Left ventricle myocardium superior (tissue), 1 donor: ENCODE data around the gene XPC. TPM values are rescaled to one million over a fixed set of nuclear protein-coding genes. Genes with fewer than 3 reads are reported as not detected.

ENCODE experiments used
- ATAC-seq: fragments of 200-7000 bp; cut with Tn5 transposase; one replicate; pipeline ENCODE4 v1.9.1; 2020; ENCODE audit warnings: mild to moderate bottlenecking, moderate library complexity
- DNase-seq: peaks from one replicate; pipeline ENCODE4 v3.0.0-alpha.2; 2020
- intact Hi-C: fragments of 100-400 bp; cut with micrococcal nuclease; formaldehyde crosslinking; loops from one replicate; pipeline ENCODE4 v1.11.0; 2022
- total RNA-seq: library from RNA; stranded (reverse); fragmentation: NEBNext Ultra II Directional; extraction: Animal tissue kit (Norgen Biotek cat#: 25700); gene quantifications from one replicate; pipeline ENCODE4 v1.2.1, GENCODE V29; 2021
- donor health status: DM: no; HTN: yes; CAD: no; lungs with severe emphysema.

Gene XPC
- total RNA-seq, 1 donor from 2014 or later, result 7.9 TPM

DNA sequence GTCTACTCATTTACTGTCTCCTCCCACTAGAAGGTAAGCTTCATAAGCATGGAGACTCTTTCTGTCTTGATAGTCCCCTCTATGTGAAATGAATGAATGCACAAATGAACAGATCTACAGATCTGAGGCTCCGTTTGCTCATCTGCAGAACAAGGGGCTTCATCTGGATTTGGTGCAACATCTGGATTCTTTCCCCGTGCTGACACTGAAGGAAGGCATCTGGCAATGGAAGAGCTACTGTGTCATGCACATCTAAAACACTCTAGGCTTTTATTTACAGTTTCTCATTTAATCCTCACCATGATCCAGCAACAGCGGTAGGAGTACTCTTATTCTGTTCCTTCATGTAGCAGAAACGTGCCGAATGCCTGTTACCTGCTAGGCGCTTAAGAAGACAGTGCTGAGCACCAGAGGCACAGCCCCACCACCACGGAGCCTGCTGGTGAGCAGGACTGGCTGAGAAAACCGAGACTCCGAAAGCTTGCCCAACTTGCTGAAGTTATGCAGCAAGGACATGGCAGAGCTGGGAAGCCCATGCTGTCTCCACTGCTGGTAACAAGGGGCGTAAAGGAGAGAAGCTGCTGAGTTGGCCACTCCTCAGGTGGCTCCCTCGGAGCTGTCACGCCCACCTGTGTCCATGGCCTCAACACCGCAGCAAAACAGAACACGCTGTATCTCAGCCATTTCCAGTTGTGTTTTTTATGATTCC, 31.3 kb upstream of the XPC start:
- ATAC-seq, result no peak
- DNase-seq, result no peak
- intact Hi-C loops, result no loop called here

GRCh38 chr3:14208977-14209394, 30.6 kb upstream of the XPC start:
- ATAC-seq (no peak), DNase-seq (no peak)
- intact Hi-C loops, result no loop called here

DNA sequence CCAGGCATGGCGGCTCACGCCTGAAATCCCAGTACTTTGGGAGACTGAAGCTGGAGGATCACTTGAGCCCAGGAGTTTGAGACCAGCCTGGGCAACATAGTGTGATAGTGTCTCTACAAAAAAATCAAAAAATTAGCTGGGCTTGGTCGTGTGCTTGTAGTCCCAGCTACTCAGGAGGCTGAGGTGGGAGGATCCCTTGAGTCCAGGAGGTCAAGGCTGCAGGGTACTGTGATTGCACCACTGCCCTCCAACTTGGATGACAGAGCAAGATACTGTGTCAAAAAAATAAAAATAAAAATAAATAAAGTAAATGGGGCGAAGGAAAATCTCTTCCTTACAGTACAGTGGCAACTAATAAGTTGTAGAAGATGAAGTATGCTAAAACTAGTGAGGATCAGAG, 29.8 kb upstream of the XPC start:
- DNase-seq (no peak), ATAC-seq (no peak)
- intact Hi-C loops, result no loop called here

- DNase-seq (no peak), ATAC-seq (no peak)
- intact Hi-C loops, result no loop called here
Observed at GRCh38 chr3:14206548-14207177, 28.3 kb upstream of the XPC start.

DNA sequence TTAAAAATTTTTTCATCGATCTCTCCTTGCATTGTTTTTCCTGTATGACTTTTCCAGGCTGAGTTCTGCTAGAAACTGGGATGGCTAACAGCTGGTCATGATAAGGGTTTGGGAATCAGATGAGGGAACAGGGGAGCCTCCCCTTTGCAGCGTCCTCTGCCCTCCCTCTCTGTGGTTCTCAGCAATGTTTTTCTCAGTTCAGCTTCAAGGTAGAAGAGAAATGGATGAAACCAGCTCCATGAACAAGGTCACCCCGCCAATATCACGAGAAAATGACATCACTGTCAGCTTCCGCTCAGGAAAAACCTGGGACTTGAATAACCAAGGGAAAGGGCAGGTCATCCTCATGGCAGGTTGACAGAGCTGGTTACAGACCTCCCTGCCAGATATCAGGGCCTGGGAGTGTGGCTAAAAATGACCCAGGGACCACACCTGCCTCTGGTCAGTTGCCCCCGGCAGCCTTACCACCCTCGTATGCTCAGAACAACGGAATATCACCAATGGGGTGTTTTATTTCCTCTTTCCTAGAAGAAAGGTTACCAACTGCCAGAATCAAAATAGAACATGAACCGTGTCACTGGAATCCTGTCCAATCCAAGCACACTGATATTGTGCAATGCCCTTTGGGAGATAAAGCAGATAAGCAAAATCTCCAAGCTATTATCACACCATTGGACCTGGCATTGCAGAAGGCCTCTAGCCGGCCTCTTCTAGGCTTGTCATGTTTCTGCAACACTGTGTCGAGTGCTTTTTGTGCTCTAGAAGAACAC, 26.3 kb upstream of the XPC start:
- no peak for DNase-seq

GRCh38 chr3:14203521-14204079, 25.2 kb upstream of the XPC start:
- peak; percentile 80 for ATAC-seq
- DNase-seq, result peak; percentile 45
- intact Hi-C loops, result loop anchor here (5.0 kb wide), 1 partner anchor 264 kb away; no protein-coding TSS in a partner anchor

More for the DNA sequence above, 26.3 kb upstream of the XPC start:
- peak; percentile 85 for ATAC-seq
- intact Hi-C loops, result loop anchor here (5.0 kb wide), 1 partner anchor 263 kb away; no protein-coding TSS in a partner anchor

- no peak for ATAC-seq
- no peak for DNase-seq
- intact Hi-C loops, result loop anchor here (5.0 kb wide), 1 partner anchor 264 kb away; no protein-coding TSS in a partner anchor
Observed at GRCh38 chr3:14202874-14203520, 24.6 kb upstream of the XPC start.

DNA sequence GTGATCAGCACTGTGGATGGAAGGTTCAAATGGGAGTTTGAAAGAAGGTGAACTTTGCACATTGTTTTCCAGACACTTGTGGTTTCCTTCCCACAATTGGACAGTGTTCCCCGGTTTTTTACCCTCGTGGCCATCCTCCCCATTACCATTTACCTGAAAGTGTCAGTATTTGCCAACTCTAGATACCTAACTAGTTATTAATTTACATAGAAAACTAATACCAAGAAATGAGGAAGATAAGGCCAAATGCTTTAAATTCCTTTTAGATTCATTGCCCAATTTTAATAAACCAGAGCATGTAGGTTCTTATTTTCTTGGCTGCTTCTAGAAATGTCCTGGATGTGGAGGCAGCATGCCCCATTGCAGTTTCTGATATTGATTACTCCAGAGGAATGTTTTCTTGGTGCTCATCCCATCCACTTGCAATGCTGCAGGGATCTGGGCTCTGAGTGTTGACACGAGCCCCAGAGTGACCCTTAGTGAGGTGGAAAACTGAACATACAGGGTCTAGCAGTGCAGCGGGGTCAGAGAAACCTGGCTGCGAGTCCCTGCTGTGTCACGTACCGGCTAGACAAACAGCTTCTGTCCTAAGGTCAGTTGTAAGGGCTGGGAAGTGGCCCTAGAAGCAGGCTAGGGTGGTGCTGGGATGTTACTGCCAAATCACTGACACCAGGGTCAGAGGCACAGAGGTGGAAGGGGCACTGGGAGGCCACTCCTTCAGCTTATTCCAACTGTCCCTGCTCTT, 23.7 kb upstream of the XPC start:
- ATAC-seq, result no peak

GRCh38 chr3:14200841-14201240, 22.4 kb upstream of the XPC start:
- intact Hi-C loops, result loop anchor here (5.0 kb wide), 1 partner anchor 266 kb away; no protein-coding TSS in a partner anchor
- ATAC-seq, result no peak
- DNase-seq, result no peak

More for the DNA sequence above, 23.7 kb upstream of the XPC start:
- intact Hi-C loops, result loop anchor here (5.0 kb wide), 1 partner anchor 265 kb away; no protein-coding TSS in a partner anchor
- no peak for DNase-seq

- intact Hi-C loops, result loop anchor here (5.0 kb wide), 1 partner anchor 267 kb away; no protein-coding TSS in a partner anchor
- no peak for DNase-seq
- no peak for ATAC-seq
Observed at GRCh38 chr3:14200276-14200675, 21.9 kb upstream of the XPC start.

GRCh38 chr3:14199641-14200040, 21.2 kb upstream of the XPC start:
- intact Hi-C loops, result loop anchor here (5.0 kb wide), 1 partner anchor 268 kb away; no protein-coding TSS in a partner anchor
- DNase-seq (no peak), ATAC-seq (no peak)

DNA sequence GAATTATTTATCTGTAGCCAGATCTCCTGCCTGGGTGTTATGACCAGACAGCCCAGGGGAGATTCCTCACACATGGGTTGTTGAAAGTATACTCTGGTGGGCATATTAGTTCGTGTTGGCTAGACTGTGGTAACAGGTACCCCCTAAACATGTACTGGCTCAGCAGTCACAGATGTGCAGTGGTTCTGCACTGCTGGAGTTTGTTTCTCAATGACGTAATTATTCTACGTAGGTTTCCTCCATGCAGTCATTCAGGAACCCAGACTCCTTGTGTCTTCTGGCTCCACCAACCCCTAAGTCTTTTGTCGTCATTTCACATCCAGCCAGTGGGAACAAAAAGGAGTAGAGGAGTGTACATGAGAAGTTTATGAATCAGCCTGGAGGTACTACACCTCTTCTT, 16.5 kb upstream of the XPC start:
- DNase-seq (no peak), ATAC-seq (no peak)
- intact Hi-C loops, result no loop called here

DNA sequence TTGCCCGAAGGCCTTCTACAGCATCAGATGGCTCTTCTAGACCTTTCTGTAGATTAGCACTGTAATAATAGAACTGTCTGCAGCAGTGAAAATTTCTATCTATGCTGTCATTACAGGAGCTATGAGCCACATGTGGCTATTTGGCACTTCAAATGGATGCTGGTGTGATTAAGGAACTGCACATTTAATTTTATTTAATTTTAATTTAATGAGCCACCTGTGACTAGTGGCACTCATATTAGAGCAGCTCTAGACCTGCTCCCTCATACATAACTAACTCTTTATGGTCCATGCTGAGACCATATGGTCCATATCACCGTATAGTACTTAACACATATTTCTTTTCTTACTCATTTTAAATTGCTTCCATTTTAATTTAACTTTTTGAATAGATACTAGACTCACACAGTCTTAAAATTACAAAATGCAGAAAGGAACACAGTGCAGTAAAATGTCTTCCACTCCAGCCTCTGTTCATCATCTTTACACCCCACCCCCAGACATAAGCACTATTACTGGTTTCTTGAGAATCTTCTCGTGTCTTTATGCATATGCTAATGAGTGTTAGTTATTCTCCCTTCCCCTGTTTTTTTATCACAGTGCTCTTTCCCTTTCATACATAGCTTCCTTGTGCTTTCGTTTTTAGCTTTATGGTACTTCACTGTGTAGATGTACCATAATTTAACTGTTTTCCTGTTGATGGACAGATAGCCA, 9.8 kb upstream of the XPC start:
- DNase-seq (no peak), ATAC-seq (no peak)
- intact Hi-C loops, result no loop called here

DNA sequence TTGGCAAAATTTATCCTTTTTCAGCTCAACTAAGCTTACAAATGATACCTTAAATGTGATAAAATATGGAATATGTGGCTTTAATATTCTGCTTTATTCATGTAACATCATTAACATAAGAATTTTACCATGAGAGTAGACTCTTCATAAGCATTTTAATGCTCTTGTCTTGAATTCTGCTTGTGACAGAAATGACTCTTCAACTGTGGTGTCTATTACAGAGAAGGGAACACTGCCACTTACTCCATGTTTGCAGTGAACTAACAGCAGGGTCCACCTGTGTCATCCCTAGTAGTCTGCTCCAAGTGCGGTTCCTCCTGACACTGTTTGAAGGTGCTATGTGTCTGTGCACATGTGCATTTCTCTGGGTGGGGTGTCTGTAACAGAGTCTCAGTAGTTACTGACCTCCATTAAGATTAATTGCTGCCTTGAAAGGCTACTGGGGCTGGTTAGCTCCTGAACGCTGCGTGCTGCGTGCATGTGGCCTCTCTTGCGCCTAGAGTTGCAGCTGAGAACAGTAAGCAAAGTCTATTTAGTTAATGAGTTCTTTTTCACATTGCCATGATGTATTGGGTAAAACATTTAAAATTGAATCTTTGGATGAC, 8.6 kb upstream of the XPC start:
- DNase-seq, result no peak
- no peak for ATAC-seq
- intact Hi-C loops, result no loop called here

GRCh38 chr3:14183015-14183577, 4.7 kb upstream of the XPC start:
- no peak for DNase-seq
- ATAC-seq, result no peak
- intact Hi-C loops, result no loop called here

DNA sequence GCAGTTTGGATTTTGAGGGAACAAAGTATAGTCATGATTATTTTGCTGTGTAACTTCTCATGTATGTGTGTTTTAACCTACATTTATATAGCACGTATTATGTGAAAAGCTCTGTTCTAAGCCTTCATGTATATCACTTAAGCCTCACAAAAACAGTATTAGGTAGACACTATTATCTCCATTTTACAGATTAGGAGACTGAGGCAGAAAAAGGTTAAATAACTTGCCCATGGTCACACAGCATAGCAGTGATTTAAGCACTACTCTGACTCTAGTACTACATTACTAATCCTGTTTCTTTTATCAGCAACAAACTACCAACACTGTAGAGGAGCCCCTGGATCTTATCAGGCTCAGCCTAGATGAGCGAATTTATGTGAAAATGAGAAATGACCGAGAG, 2.9 kb upstream of the XPC start:
- intact Hi-C loops, result no loop called here
- ATAC-seq (no peak), DNase-seq (no peak)

DNA sequence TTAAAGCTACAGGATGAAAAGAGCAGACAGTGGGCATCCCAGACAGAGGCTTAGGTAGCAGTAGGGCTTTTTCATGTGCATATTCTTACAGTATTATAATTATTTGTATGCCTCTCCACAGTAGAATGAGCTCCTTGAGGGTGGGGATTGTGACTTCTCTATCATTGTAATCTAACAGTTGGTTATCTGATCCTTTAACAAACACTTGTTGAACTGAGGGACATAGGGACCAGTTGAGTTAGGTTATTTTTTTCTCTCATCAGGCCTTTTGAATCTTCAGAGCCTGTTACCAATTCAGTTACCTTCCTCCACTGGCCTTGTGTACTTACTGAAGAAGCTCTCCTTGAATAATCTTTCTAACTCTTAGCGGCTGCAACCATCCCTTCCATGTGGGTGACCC, 1.4 kb upstream of the XPC start:
- intact Hi-C loops, result no loop called here
- ATAC-seq, result no peak
- DNase-seq, result no peak
